B cell (primary cell): Measurements from ENCODE around the gene TBX10. TPM values are rescaled to one million over a fixed set of nuclear protein-coding genes. Genes with fewer than 3 reads are reported as not detected.
A peak's percentile ranks its signal among the peaks of the same experiment; 100 is the strongest.

Experiments
- ATAC-seq: fragments of 200-7000 bp; cut with Tn5 transposase; one replicate; pipeline ENCODE4 v1.10.0; 2021; ENCODE audit warnings: low read depth, mild to moderate bottlenecking, moderate number of reproducible peaks, moderate library complexity
- CTCF ChIA-PET: fragments of 350-600 bp; sonication (Branson Sonifier 250); formaldehyde crosslinking; loops from one replicate; lab custom pipeline; 2021; ENCODE audit warnings: antibody characterized with exemption, inconsistent platforms; lab: Charles Lee
- POLR2A ChIA-PET: fragments of 350-600 bp; sonication (Branson Sonifier 250); formaldehyde crosslinking; loops from one replicate; lab custom pipeline; 2021; ENCODE audit warnings: antibody characterized with exemption; lab: Charles Lee
- DNase-seq: peaks from one replicate; pipeline ENCODE4 v3.0.0; 2013
- H2AFZ ChIP-seq: 2 replicates; pipeline ENCODE4 v1.6.1; 2012; ENCODE audit warnings: mild to moderate bottlenecking, low read depth, low read length; ENCODE audit not compliant: insufficient read depth, poor library complexity, severe bottlenecking
- H3K27ac ChIP-seq, 2 donors: 1 replicate in 1 of 2; 2 replicates in 1 of 2; pipeline ENCODE4 v1.5.1; 2012 to 2013; ENCODE audit warnings: low read length in 2 of 2, mild to moderate bottlenecking in 2 of 2, moderate library complexity in 1 of 2
- H3K27me3 ChIP-seq, 4 experiments: fragments of 200-600 bp in 1 of 4; sonication (generic) in 1 of 4; replicated peaks in 1 of 4; 1 replicate in 2 of 4; 2 replicates in 2 of 4; pipeline versions ENCODE4 v1.6.1 to v1.7.0; 2013 to 2016; ENCODE audit warnings: low read length in 3 of 4, mild to moderate bottlenecking in 2 of 4, mixed read lengths in 1 of 4, moderate library complexity in 1 of 4; ENCODE audit not compliant: insufficient read depth in 4 of 4, control insufficient read depth in 3 of 4; ENCODE audit errors: control extremely low read depth in 1 of 4
- H3K36me3 ChIP-seq, 2 experiments: replicated peaks in 1 of 2; 1 replicate in 1 of 2; 2 replicates in 1 of 2; pipeline versions ENCODE4 v1.6.1 to v1.7.1; 2013; ENCODE audit warnings: low read length in 1 of 2; ENCODE audit not compliant: insufficient read depth in 2 of 2, control insufficient read depth in 1 of 2; ENCODE audit errors: control extremely low read depth in 1 of 2, extremely low read depth in 1 of 2
- H3K4me1 ChIP-seq, 2 donors: fragments of 200-600 bp in 1 of 2; sonication (generic) in 1 of 2; 1 replicate in 1 of 2; 2 replicates in 1 of 2; pipeline versions ENCODE4 v1.5.1 to v1.6.1; 2013 to 2017; ENCODE audit warnings: low read length in 2 of 2; ENCODE audit not compliant: control insufficient read depth in 2 of 2, insufficient read depth in 2 of 2
- H3K4me2 ChIP-seq: replicated peaks from 2 replicates; pipeline ENCODE3; 2012; ENCODE audit warnings: mild to moderate bottlenecking, low read depth, low read length; ENCODE audit not compliant: poor library complexity, severe bottlenecking
- H3K4me3 ChIP-seq, 5 experiments: fragments of 200-600 bp in 1 of 5; sonication (generic) in 1 of 5; 1 replicate in 3 of 5; 2 replicates in 2 of 5; pipeline versions ENCODE4 v1.5.1 to v1.7.0; 2011 to 2016; ENCODE audit warnings: low read length in 4 of 5, mild to moderate bottlenecking in 4 of 5, low read depth in 2 of 5, control low read depth in 1 of 5, moderate library complexity in 1 of 5; ENCODE audit not compliant: insufficient read depth in 1 of 5; ENCODE audit errors: control extremely low read depth in 1 of 5, extremely low read depth in 1 of 5
- H3K79me2 ChIP-seq: fragments of 200-600 bp; sonication (generic); one replicate; pipeline ENCODE4 v1.6.0; 2016; ENCODE audit warnings: low read length; ENCODE audit not compliant: control insufficient read depth, insufficient read depth
- H3K9ac ChIP-seq: fragments of 200-600 bp; sonication (generic); 2 replicates; pipeline ENCODE4 v1.6.1; 2017; ENCODE audit warnings: mild to moderate bottlenecking, low read length, moderate library complexity
- H3K9me3 ChIP-seq, 3 donors: one replicate each; pipeline versions ENCODE4 v1.6.1 to v1.7.1; 2013; ENCODE audit warnings: low read length in 2 of 3; ENCODE audit not compliant: control insufficient read depth in 2 of 3, insufficient read depth in 1 of 3; ENCODE audit errors: control extremely low read depth in 1 of 3
- H4K20me1 ChIP-seq: 2 replicates; pipeline ENCODE4 v1.6.0; 2012; ENCODE audit warnings: mild to moderate bottlenecking, low read length; ENCODE audit not compliant: insufficient read depth, control insufficient read depth, poor library complexity, severe bottlenecking
- H3K27ac Mint-ChIP-seq: one replicate; pipeline ENCODE4 v1.8.0; 2021; ENCODE audit warnings: mixed read lengths
- H3K27me3 Mint-ChIP-seq: one replicate; pipeline ENCODE4 v1.8.0; 2021; ENCODE audit warnings: mixed read lengths
- H3K4me1 Mint-ChIP-seq: one replicate; pipeline ENCODE4 v1.8.0; 2021; ENCODE audit warnings: mixed read lengths
- H3K4me3 Mint-ChIP-seq: one replicate; pipeline ENCODE4 v1.8.0; 2021; ENCODE audit warnings: mixed read lengths
- H3K9me3 Mint-ChIP-seq: one replicate; pipeline ENCODE4 v1.8.0; 2022; ENCODE audit warnings: mixed read lengths; ENCODE audit not compliant: insufficient read depth
- EZH2 ChIP-seq: IDR thresholded peaks from 2 replicates; pipeline ENCODE4 v1.6.1; 2012; ENCODE audit warnings: borderline replicate concordance, low read depth, mild to moderate bottlenecking, moderate library complexity, low read length; ENCODE audit not compliant: insufficient read depth, poor library complexity, severe bottlenecking
- WGBS: methylation state at CpG from one replicate; pipeline ENCODE4 v1.1.5; 2013; ENCODE audit warnings: missing lambda C conversion rate; ENCODE audit not compliant: insufficient coverage; 5-methylcytosine and 5-hydroxymethylcytosine counted together
- intact Hi-C: fragments of 100-400 bp; cut with micrococcal nuclease; formaldehyde crosslinking; loops from one replicate; pipeline ENCODE4 v1.10.0; 2022
- polyA plus RNA-seq: library from polyadenylated mRNA; depleted of rRNA; stranded (reverse); fragments of >200 nt; gene quantifications from 2 replicates; pipeline ENCODE4 v1.2.3, GENCODE V29; 2012
- total RNA-seq, 2 donors: library from RNA; stranded (reverse); fragments of 120-200 nt in 1 of 2; gene quantifications; 1 replicate in 1 of 2; 2 replicates in 1 of 2; pipeline versions ENCODE4 v1.2.3 to v1.2.4, GENCODE V29; 2013 to 2022
- TF ChIP-seq, protein P1 (sequence below): fragments of 200-600 bp; IDR thresholded peaks from one replicate; pipeline ENCODE4 v1.8.0; 2022; ENCODE audit warnings: antibody characterized with exemption, mild to moderate bottlenecking

Gene TBX10
- total and polyA plus RNA-seq, 2 donors (not counting 1 experiment from before 2014, with no cell fraction given): not detected

GRCh38 chr11:67614730-67615714 lies 24.5 kb downstream of the TBX10 start:
- Mint-ChIP-seq H3K27me3 (no peaks in the 10 kb centered on the region), H3K27ac (peak overlapping the region; percentile 99), H3K9me3 (no peaks in the 10 kb centered on the region), H3K4me1 (peaks cover 45% of the 10 kb centered on the region), H3K4me3 (peak overlapping the region; percentile 83)
- POLR2A ChIA-PET: interaction anchor here (0.5 to 3.8 kb wide), 11 partner anchors 14 to 1020 kb away, joined by 3 to 31 read pairs (median 4); partner anchors contain the start of genes GSTP1 and NUDT8
- no peaks in the 10 kb centered on the region for H4K20me1 ChIP-seq
- peak overlapping the region; percentile 79 for H2AFZ ChIP-seq
- peaks cover 0 to 26% of the 10 kb centered on the region in 2 experiments for H3K36me3 ChIP-seq
- DNase-seq (peak; percentile 27), ATAC-seq (no peak)
- peak overlapping the region in 3 of 5 experiments; percentile 43 to 58 (median 56) for H3K4me3 ChIP-seq
- H3K9ac ChIP-seq: peak overlapping the region; percentile 65
- H3K9me3 ChIP-seq: no peaks in the 10 kb centered on the region
- H3K27me3 ChIP-seq: no peaks in the 10 kb centered on the region
- CTCF ChIA-PET: interaction anchor here (0.6 to 8.0 kb wide), 14 partner anchors 12 to 52 kb away, joined by 3 to 85 read pairs (median 5); partner anchors contain the start of genes GSTP1 and NUDT8
- H3K4me1 ChIP-seq: peaks cover 32 to 38% of the 10 kb centered on the region in 2 donors
- no peak for TF ChIP-seq EZH2
- TF ChIP-seq, protein P1, sequence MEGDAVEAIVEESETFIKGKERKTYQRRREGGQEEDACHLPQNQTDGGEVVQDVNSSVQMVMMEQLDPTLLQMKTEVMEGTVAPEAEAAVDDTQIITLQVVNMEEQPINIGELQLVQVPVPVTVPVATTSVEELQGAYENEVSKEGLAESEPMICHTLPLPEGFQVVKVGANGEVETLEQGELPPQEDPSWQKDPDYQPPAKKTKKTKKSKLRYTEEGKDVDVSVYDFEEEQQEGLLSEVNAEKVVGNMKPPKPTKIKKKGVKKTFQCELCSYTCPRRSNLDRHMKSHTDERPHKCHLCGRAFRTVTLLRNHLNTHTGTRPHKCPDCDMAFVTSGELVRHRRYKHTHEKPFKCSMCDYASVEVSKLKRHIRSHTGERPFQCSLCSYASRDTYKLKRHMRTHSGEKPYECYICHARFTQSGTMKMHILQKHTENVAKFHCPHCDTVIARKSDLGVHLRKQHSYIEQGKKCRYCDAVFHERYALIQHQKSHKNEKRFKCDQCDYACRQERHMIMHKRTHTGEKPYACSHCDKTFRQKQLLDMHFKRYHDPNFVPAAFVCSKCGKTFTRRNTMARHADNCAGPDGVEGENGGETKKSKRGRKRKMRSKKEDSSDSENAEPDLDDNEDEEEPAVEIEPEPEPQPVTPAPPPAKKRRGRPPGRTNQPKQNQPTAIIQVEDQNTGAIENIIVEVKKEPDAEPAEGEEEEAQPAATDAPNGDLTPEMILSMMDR: peak; percentile 40
- peak overlapping the region; percentile 79 for H3K4me2 ChIP-seq
- intact Hi-C loops: loop anchor here (1.0 to 5.0 kb wide), 4 partner anchors 9 to 32 kb away; partner anchors contain the start of genes GSTP1, NDUFV1 and NUDT8
- peak overlapping the region; percentile 97 to 98 for H3K27ac ChIP-seq
- WGBS: 90% methylated on average over 18 of the region's 18 CpGs
- no peaks in the 10 kb centered on the region for H3K79me2 ChIP-seq
